OCI-LY7 (cell line): ENCODE results near the gene CTNNBIP1.

Experiments
- EZH2phosphoT487 ChIP-seq: fragments of 200-600 bp; sonication (generic); IDR thresholded peaks from 2 replicates; pipeline ENCODE4 v1.6.1; 2018; ENCODE audit warnings: low read depth, borderline replicate concordance, mild to moderate bottlenecking, mixed run types, antibody characterized with exemption, low read length, moderate library complexity, mixed read lengths
- TF ChIP-seq, protein P1 (sequence below): fragments of 200-600 bp; sonication (generic); conservative IDR thresholded peaks from 2 replicates; pipeline ENCODE4 v1.5.1; 2014; ENCODE audit warnings: mild to moderate bottlenecking, antibody characterized with exemption, low read length, moderate library complexity, mixed read lengths

DNA sequence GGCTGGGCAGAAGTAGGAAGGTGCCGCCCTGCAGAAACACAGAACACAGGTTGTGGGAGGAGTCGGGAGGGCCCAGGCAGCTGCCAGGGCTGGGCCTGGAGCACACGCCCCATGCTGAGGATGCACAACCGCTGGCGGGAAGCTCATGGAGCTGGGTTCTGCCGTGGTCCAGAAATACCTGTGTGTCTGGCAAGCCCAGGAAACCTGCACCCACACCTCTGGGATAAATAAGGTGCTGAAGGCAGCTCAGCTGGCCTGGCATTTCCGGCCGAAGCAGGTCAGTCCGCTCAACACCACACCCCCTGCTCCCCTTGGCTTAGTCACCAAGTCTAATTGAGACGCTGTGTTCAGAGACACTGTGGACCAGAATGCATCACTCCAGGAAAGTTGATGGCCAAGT is 32.1 kb downstream of the CTNNBIP1 start:
- TF ChIP-seq, protein P1, sequence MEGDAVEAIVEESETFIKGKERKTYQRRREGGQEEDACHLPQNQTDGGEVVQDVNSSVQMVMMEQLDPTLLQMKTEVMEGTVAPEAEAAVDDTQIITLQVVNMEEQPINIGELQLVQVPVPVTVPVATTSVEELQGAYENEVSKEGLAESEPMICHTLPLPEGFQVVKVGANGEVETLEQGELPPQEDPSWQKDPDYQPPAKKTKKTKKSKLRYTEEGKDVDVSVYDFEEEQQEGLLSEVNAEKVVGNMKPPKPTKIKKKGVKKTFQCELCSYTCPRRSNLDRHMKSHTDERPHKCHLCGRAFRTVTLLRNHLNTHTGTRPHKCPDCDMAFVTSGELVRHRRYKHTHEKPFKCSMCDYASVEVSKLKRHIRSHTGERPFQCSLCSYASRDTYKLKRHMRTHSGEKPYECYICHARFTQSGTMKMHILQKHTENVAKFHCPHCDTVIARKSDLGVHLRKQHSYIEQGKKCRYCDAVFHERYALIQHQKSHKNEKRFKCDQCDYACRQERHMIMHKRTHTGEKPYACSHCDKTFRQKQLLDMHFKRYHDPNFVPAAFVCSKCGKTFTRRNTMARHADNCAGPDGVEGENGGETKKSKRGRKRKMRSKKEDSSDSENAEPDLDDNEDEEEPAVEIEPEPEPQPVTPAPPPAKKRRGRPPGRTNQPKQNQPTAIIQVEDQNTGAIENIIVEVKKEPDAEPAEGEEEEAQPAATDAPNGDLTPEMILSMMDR, result no peak
- TF ChIP-seq EZH2phosphoT487, result no peak
